Measurements from ENCODE around the gene PDIA3. TPM values are rescaled to one million over a fixed set of nuclear protein-coding genes. Genes with fewer than 3 reads are reported as not detected.

The PDIA3 gene
- total and polyA plus RNA-seq, 2 of the 13 experiments (the other 11 are each of a cell fraction or from before 2014, with no cell fraction given): 238 to 433 TPM

GRCh38 chr15:43776718-43777266, 30.6 kb downstream of the PDIA3 start, which contains the start of gene ELL3 (continued):
- no peak for TF ChIP-seq ZMYM4 (CRISPR knock-in tag; IDR thresholded peaks at IDR 0.05)
- TF ChIP-seq ARNT2 (CRISPR knock-in tag; IDR thresholded peaks at IDR 0.05; ENCODE audit: low read depth): no peak
- TF ChIP-seq ZNF768 (CRISPR knock-in tag; IDR thresholded peaks at IDR 0.05): no peak
- no peak for TF ChIP-seq MTF2 (CRISPR knock-in tag; IDR thresholded peaks at IDR 0.05; ENCODE audit: borderline replicate concordance)
- TF ChIP-seq, protein P1, sequence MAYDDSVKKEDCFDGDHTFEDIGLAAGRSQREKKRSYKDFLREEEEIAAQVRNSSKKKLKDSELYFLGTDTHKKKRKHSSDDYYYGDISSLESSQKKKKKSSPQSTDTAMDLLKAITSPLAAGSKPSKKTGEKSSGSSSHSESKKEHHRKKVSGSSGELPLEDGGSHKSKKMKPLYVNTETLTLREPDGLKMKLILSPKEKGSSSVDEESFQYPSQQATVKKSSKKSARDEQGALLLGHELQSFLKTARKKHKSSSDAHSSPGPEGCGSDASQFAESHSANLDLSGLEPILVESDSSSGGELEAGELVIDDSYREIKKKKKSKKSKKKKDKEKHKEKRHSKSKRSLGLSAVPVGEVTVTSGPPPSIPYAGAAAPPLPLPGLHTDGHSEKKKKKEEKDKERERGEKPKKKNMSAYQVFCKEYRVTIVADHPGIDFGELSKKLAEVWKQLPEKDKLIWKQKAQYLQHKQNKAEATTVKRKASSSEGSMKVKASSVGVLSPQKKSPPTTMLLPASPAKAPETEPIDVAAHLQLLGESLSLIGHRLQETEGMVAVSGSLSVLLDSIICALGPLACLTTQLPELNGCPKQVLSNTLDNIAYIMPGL (CRISPR knock-in tag; IDR thresholded peaks at IDR 0.05; ENCODE audit: borderline replicate concordance in 1 of 2, low read depth in 1 of 2): no peak
- no peak for TF ChIP-seq RAD21 (CRISPR knock-in tag; IDR thresholded peaks at IDR 0.05)
- no peak for TF ChIP-seq FOXK2 (IDR thresholded peaks at IDR 0.05)
- TF ChIP-seq ZBTB26 (CRISPR knock-in tag; IDR thresholded peaks at IDR 0.05; ENCODE audit: borderline replicate concordance): no peak
- no peak for TF ChIP-seq ADNP (CRISPR knock-in tag; IDR thresholded peaks at IDR 0.05)
- no peak for TF ChIP-seq HNRNPK (IDR thresholded peaks at IDR 0.05; ENCODE audit: low read depth, low read length, poor library complexity, severe bottlenecking)
- no peak for TF ChIP-seq GLI4 (CRISPR knock-in tag; IDR thresholded peaks at IDR 0.05; ENCODE audit: borderline replicate concordance)
- no peak for TF ChIP-seq JARID2 (CRISPR knock-in tag; IDR thresholded peaks at IDR 0.05; ENCODE audit: insufficient replicate concordance)
- no peak for TF ChIP-seq DMTF1 (CRISPR knock-in tag; IDR thresholded peaks at IDR 0.05)
- TF ChIP-seq ZNF670 (CRISPR knock-in tag; IDR thresholded peaks at IDR 0.05; ENCODE audit: borderline replicate concordance): no peak
- TF ChIP-seq, protein P2, sequence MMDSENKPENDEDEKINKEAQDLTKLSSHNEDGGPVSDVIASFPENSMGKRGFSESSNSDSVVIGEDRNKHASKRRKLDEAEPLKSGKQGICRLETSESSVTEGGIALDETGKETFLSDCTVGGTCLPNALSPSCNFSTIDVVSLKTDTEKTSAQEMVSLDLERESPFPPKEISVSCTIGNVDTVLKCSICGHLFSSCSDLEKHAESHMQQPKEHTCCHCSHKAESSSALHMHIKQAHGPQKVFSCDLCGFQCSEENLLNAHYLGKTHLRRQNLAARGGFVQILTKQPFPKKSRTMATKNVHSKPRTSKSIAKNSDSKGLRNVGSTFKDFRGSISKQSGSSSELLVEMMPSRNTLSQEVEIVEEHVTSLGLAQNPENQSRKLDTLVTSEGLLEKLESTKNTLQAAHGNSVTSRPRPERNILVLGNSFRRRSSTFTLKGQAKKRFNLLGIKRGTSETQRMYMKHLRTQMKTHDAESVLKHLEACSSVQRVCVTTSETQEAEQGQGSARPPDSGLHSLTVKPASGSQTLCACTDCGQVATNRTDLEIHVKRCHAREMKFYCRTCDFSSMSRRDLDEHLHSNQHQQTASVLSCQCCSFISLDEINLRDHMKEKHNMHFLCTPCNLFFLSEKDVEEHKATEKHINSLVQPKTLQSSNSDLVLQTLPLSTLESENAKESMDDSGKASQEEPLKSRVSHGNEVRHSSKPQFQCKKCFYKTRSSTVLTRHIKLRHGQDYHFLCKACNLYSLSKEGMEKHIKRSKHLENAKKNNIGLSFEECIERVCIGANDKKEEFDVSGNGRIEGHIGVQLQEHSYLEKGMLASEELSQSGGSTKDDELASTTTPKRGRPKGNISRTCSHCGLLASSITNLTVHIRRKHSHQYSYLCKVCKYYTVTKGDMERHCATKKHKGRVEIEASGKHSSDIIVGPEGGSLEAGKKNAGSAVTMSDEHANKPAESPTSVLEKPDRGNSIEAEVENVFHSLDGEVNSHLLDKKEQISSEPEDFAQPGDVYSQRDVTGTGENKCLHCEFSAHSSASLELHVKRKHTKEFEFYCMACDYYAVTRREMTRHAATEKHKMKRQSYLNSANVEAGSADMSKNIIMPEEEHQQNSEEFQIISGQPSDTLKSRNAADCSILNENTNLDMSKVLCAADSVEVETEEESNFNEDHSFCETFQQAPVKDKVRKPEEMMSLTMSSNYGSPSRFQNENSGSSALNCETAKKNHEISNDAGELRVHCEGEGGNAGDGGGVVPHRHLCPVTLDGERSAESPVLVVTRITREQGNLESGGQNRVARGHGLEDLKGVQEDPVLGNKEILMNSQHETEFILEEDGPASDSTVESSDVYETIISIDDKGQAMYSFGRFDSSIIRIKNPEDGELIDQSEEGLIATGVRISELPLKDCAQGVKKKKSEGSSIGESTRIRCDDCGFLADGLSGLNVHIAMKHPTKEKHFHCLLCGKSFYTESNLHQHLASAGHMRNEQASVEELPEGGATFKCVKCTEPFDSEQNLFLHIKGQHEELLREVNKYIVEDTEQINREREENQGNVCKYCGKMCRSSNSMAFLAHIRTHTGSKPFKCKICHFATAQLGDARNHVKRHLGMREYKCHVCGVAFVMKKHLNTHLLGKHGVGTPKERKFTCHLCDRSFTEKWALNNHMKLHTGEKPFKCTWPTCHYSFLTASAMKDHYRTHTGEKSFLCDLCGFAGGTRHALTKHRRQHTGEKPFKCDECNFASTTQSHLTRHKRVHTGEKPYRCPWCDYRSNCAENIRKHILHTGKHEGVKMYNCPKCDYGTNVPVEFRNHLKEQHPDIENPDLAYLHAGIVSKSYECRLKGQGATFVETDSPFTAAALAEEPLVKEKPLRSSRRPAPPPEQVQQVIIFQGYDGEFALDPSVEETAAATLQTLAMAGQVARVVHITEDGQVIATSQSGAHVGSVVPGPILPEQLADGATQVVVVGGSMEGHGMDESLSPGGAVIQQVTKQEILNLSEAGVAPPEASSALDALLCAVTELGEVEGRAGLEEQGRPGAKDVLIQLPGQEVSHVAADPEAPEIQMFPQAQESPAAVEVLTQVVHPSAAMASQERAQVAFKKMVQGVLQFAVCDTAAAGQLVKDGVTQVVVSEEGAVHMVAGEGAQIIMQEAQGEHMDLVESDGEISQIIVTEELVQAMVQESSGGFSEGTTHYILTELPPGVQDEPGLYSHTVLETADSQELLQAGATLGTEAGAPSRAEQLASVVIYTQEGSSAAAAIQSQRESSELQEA (CRISPR knock-in tag; IDR thresholded peaks at IDR 0.05; ENCODE audit: not compliant biosample characterization): no peak
- no peak for TF ChIP-seq SRF (IDR thresholded peaks at IDR 0.05; ENCODE audit: low read depth, low read length)

Data from HepG2 (cell line).